Karpas-422 (cell line): ENCODE data around the gene FAM135A. TPM values are rescaled to one million over a fixed set of nuclear protein-coding genes. Genes with fewer than 3 reads are reported as not detected.
"Not testable (repeated sequence)": the region's sequence is repeated elsewhere in the genome, so short reads cannot be mapped to it uniquely, and the experiment has no call there.

ENCODE experiments used
- DNase-seq: peaks from one replicate; pipeline ENCODE4 v3.0.0-alpha.2; 2015
- H2AFZ ChIP-seq: fragments of 200-600 bp; sonication (generic); 2 replicates; pipeline ENCODE4 v1.6.1; 2014; ENCODE audit warnings: antibody characterized with exemption, low read length, mixed read lengths
- H3K27ac ChIP-seq: fragments of 200-600 bp; sonication (generic); 2 replicates; pipeline ENCODE4 v1.5.1; 2014; ENCODE audit warnings: mild to moderate bottlenecking, low read length, moderate library complexity
- H3K27me3 ChIP-seq: fragments of 200-600 bp; sonication (generic); 2 replicates; pipeline ENCODE4 v1.6.1; 2014; ENCODE audit warnings: low read length, mixed read lengths
- H3K36me3 ChIP-seq: fragments of 200-600 bp; sonication (generic); 2 replicates; pipeline ENCODE4 v1.6.1; 2014; ENCODE audit warnings: low read length, mixed read lengths; ENCODE audit not compliant: insufficient read depth
- H3K4me1 ChIP-seq: fragments of 200-600 bp; sonication (generic); 2 replicates; pipeline ENCODE4 v1.6.1; 2014; ENCODE audit warnings: mild to moderate bottlenecking, low read length, mixed read lengths
- H3K4me2 ChIP-seq: fragments of 200-600 bp; sonication (generic); 2 replicates; pipeline ENCODE4 v1.6.1; 2014; ENCODE audit warnings: low read length, low read depth, mild to moderate bottlenecking; ENCODE audit not compliant: poor library complexity, severe bottlenecking
- H3K4me3 ChIP-seq: fragments of 200-600 bp; sonication (generic); 2 replicates; pipeline ENCODE4 v1.5.1; 2014; ENCODE audit warnings: mild to moderate bottlenecking, antibody characterized with exemption, low read length, mixed read lengths
- H3K79me2 ChIP-seq: fragments of 200-600 bp; sonication (generic); 2 replicates; pipeline ENCODE4 v1.6.1; 2014; ENCODE audit warnings: mild to moderate bottlenecking, low read length, mixed read lengths
- H3K9ac ChIP-seq: fragments of 200-600 bp; sonication (generic); 2 replicates; pipeline ENCODE4 v1.6.0; 2014; ENCODE audit warnings: low read length
- H3K9me2 ChIP-seq: fragments of 200-600 bp; sonication (generic), shearing (Covaris generic); replicated peaks from 2 replicates; pipeline ENCODE4 v1.6.0; 2014; ENCODE audit warnings: mild to moderate bottlenecking, low read length, moderate library complexity; ENCODE audit not compliant: insufficient read depth
- H3K9me3 ChIP-seq: fragments of 300-700, 200-600 bp; sonication (generic); 2 replicates; pipeline ENCODE4 v1.6.1; 2014; ENCODE audit warnings: low read length, mixed read lengths
- H4K20me1 ChIP-seq: fragments of 200-600 bp; sonication (generic); 2 replicates; pipeline ENCODE4 v1.6.1; 2014; ENCODE audit warnings: mild to moderate bottlenecking, antibody characterized with exemption, low read length, low read depth; ENCODE audit not compliant: insufficient read depth
- total RNA-seq: library from RNA; depleted of rRNA; stranded (reverse); fragments of >200 nt; shearing (Covaris generic); gene quantifications from 2 replicates; pipeline ENCODE4 v1.2.3, GENCODE V29; 2014; ENCODE audit warnings: low replicate concordance

FAM135A gene
- total RNA-seq, 1 experiment from 2014 or later: 83.0 TPM

GRCh38 chr6:70415247-70415646 is 1.9 kb downstream of the FAM135A start:
- Histone ChIP-seq H3K36me3 (peaks cover 27% of the 10 kb centered on the region), H3K9ac (peak overlapping the region; percentile 84), H3K4me3 (peak overlapping the region; percentile 81), H2AFZ (no peak overlapping the region), H3K4me2 (peak overlapping the region; percentile 81), H3K27me3 (no peaks in the 10 kb centered on the region), H3K79me2 (peaks cover 66% of the 10 kb centered on the region), H3K9me2 (no peaks in the 10 kb centered on the region), H4K20me1 (no peaks in the 10 kb centered on the region), H3K4me1 (peaks cover 15% of the 10 kb centered on the region), H3K27ac (peak overlapping the region; percentile 30), H3K9me3 (no peaks in the 10 kb centered on the region)
- peak; percentile 56 for DNase-seq

DNA sequence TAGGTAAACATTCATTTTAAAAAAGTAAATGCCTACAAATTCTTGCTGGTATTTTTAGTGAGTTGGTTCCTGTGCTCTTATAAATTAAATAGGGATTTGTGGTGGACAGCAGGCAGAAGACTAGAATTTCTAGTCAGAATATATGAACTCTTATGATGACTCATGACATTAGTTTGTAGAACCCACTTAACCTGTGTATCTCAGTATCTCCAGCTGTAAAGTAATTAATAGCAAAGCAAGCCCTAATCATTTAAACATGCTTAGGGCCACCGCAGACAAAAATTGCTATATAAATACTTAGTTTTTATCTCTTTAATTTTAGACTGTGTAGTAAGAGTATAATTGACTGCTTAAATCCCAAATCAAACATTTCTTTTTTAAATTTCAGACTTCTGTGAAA is 2.4 kb downstream of the FAM135A start:
- Histone ChIP-seq H3K9me2 (no peaks in the 10 kb centered on the region), H3K4me3 (peak overlapping the region; percentile 81), H3K4me1 (peaks cover 15% of the 10 kb centered on the region), H3K9me3 (no peaks in the 10 kb centered on the region), H3K4me2 (peak overlapping the region; percentile 81), H2AFZ (no peak overlapping the region), H3K36me3 (peaks cover 29% of the 10 kb centered on the region), H3K79me2 (peaks cover 69% of the 10 kb centered on the region), H3K27ac (peak overlapping the region; percentile 30), H3K27me3 (no peaks in the 10 kb centered on the region), H3K9ac (peak overlapping the region; percentile 84), H4K20me1 (no peaks in the 10 kb centered on the region)
- DNase-seq: no peak

DNA sequence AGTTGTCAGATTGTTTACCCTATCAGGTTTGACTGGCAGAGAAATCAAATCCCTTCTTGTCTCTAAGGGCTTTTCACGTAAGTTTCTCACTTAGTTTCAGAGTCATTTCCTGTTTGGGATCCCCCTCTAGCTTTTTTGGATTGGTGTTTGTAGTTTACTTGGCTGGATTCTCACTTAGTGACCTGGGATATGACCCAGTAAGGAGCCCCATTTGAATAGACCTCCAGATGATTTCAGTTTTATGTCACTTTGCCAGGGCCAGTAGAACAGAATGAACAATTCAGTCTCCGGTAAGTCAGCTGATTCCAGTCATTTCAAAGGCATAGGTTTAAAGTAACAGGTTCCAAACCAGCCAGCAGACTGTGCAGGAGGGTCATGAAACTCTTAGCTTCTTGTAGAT is 8.2 kb downstream of the FAM135A start:
- no peaks in the 10 kb centered on the region for H4K20me1 ChIP-seq
- H3K4me2 ChIP-seq: no peak overlapping the region
- H3K27ac ChIP-seq: no peak overlapping the region
- H3K9me3 ChIP-seq: no peaks in the 10 kb centered on the region
- no peak overlapping the region for H3K9ac ChIP-seq
- H3K4me3 ChIP-seq: no peak overlapping the region
- no peak overlapping the region for H2AFZ ChIP-seq
- H3K27me3 ChIP-seq: no peaks in the 10 kb centered on the region
- H3K79me2 ChIP-seq: peaks cover 93% of the 10 kb centered on the region
- DNase-seq: no peak
- H3K36me3 ChIP-seq: peaks cover 54% of the 10 kb centered on the region
- no peaks in the 10 kb centered on the region for H3K4me1 ChIP-seq
- H3K9me2 ChIP-seq: no peaks in the 10 kb centered on the region

- Histone ChIP-seq H3K79me2 (peaks cover 83% of the 10 kb centered on the region), H2AFZ (no peak overlapping the region), H3K9me3 (no peaks in the 10 kb centered on the region), H3K36me3 (peaks cover 55% of the 10 kb centered on the region), H3K9ac (no peak overlapping the region), H3K27ac (no peak overlapping the region), H3K27me3 (no peaks in the 10 kb centered on the region), H3K9me2 (no peaks in the 10 kb centered on the region), H3K4me1 (no peaks in the 10 kb centered on the region), H3K4me3 (no peak overlapping the region), H4K20me1 (no peaks in the 10 kb centered on the region), H3K4me2 (no peak overlapping the region)
- DNase-seq: no peak
Measured at GRCh38 chr6:70423189-70424134, 10.2 kb downstream of the FAM135A start.

DNA sequence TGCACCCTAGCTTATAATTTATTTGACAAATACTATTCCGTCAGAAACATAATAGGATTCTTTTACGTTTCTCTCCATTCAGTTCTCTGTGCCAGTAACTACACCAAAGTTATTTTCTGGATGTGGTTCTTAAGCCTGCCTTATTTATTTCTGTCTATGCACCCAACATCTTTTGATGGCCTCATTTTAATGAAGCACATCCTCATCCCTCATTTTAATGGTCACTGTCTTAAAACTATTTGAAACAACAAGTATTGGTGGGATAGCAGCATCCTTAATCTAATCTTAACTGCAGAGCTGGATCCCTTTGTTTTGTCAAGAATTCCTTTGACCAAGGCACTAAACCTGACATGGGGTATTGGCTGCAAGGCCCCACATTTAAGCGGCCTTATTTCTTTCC is 11.0 kb downstream of the FAM135A start:
- peaks cover 80% of the 10 kb centered on the region for H3K79me2 ChIP-seq
- no peak overlapping the region for H3K27ac ChIP-seq
- no peaks in the 10 kb centered on the region for H3K9me2 ChIP-seq
- H2AFZ ChIP-seq: no peak overlapping the region
- peaks cover 55% of the 10 kb centered on the region for H3K36me3 ChIP-seq
- H3K27me3 ChIP-seq: no peaks in the 10 kb centered on the region
- no peak overlapping the region for H3K4me3 ChIP-seq
- H3K4me1 ChIP-seq: no peaks in the 10 kb centered on the region
- no peak for DNase-seq
- no peaks in the 10 kb centered on the region for H3K9me3 ChIP-seq
- H3K9ac ChIP-seq: no peak overlapping the region
- no peaks in the 10 kb centered on the region for H4K20me1 ChIP-seq
- no peak overlapping the region for H3K4me2 ChIP-seq

DNA sequence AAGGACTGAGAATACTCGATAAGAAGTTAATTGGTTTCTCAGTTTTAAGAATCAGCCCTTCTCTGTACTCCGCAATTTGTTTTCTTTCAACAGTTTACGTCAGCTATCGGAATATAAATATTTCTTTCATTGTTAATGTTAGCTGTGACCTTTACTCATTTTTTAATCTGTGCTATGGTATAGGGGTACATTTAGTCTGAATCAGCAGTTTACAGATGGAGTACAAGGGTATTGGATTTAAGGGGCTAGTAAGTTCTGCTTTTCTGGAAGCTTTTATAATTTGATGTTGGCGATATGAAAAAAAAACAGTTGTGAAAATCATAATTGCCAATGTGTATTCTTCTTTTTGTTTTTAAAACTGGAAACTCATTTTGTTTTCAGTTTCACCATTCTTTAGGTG is 23.0 kb downstream of the FAM135A start:
- 0 out of 2 replicates have a peak, but pooled peaks cover 6% of the 10 kb centered on the region for H3K9me3 ChIP-seq

GRCh38 chr6:70445001-70445400 is 31.7 kb downstream of the FAM135A start:
- Histone ChIP-seq H3K79me2 (peaks cover 42% of the 10 kb centered on the region), H3K4me2 (no peak overlapping the region), H3K36me3 (peaks cover 52% of the 10 kb centered on the region), H4K20me1 (no peaks in the 10 kb centered on the region), H3K27me3 (no peaks in the 10 kb centered on the region), H3K4me1 (no peaks in the 10 kb centered on the region), H3K27ac (no peak overlapping the region), H3K9me2 (no peaks in the 10 kb centered on the region), H2AFZ (no peak overlapping the region), H3K9me3 (peaks cover 8% of the 10 kb centered on the region), H3K4me3 (no peak overlapping the region), H3K9ac (no peak overlapping the region)
- DNase-seq: no peak

More for the DNA sequence above, 23.0 kb downstream of the FAM135A start:
- no peak overlapping the region for H3K27ac ChIP-seq
- no peak overlapping the region for H3K9ac ChIP-seq
- H4K20me1 ChIP-seq: no peaks in the 10 kb centered on the region
- H3K4me2 ChIP-seq: no peak overlapping the region
- no peaks in the 10 kb centered on the region for H3K9me2 ChIP-seq
- DNase-seq: no peak
- H3K79me2 ChIP-seq: peaks cover 43% of the 10 kb centered on the region
- H2AFZ ChIP-seq: no peak overlapping the region
- H3K4me3 ChIP-seq: no peak overlapping the region
- H3K36me3 ChIP-seq: peaks cover 67% of the 10 kb centered on the region
- no peaks in the 10 kb centered on the region for H3K4me1 ChIP-seq
- no peaks in the 10 kb centered on the region for H3K27me3 ChIP-seq

- not testable (repeated sequence) for H2AFZ ChIP-seq, H3K9ac ChIP-seq, DNase-seq, H3K27ac ChIP-seq, H4K20me1 ChIP-seq, H3K4me3 ChIP-seq, H3K4me2 ChIP-seq, H3K9me3 ChIP-seq, H3K4me1 ChIP-seq, H3K9me2 ChIP-seq, H3K27me3 ChIP-seq
- Histone ChIP-seq H3K79me2 (peaks cover 50% of the 10 kb centered on the region), H3K36me3 (peaks cover 49% of the 10 kb centered on the region)
Measured at GRCh38 chr6:70447343-70448070, 34.2 kb downstream of the FAM135A start.
